OCI-LY1 (cell line): Measurements from ENCODE around the gene GFER.

ENCODE experiments used
- H2AFZ ChIP-seq: fragments of 200-600 bp; sonication (generic), shearing (Covaris generic); 2 replicates; pipeline ENCODE4 v1.6.0; 2014; ENCODE audit warnings: antibody characterized with exemption, mild to moderate bottlenecking, low read length
- H3F3A ChIP-seq: fragments of 200-600 bp; sonication (generic), shearing (Covaris generic); 2 replicates; pipeline ENCODE4 v1.6.0; 2014; ENCODE audit warnings: mild to moderate bottlenecking, antibody characterized with exemption, low read length, moderate library complexity; ENCODE audit not compliant: insufficient read depth
- H3K27ac ChIP-seq: fragments of 200-600 bp; sonication (generic); 2 replicates; pipeline ENCODE4 v1.5.1; 2014; ENCODE audit warnings: low read length, mixed run types, mild to moderate bottlenecking, low read depth; ENCODE audit not compliant: poor library complexity, severe bottlenecking
- H3K27me3 ChIP-seq: fragments of 200-600 bp; sonication (generic); 2 replicates; pipeline ENCODE4 v1.6.0; 2014; ENCODE audit warnings: antibody characterized with exemption, mild to moderate bottlenecking, low read length, moderate library complexity; ENCODE audit not compliant: insufficient read depth
- H3K36me3 ChIP-seq: fragments of 200-600 bp; sonication (generic); 2 replicates; pipeline ENCODE4 v1.6.1; 2014; ENCODE audit warnings: mild to moderate bottlenecking, antibody characterized with exemption, low read length, moderate library complexity, mixed read lengths; ENCODE audit not compliant: insufficient read depth
- H3K4me1 ChIP-seq: fragments of 200-600 bp; sonication (generic); 2 replicates; pipeline ENCODE4 v1.5.1; 2014; ENCODE audit warnings: mild to moderate bottlenecking, low read length, moderate library complexity; ENCODE audit not compliant: insufficient read depth, severe bottlenecking
- H3K4me2 ChIP-seq: fragments of 200-600 bp; sonication (generic), shearing (Covaris generic); 2 replicates; pipeline ENCODE4 v1.6.1; 2014; ENCODE audit warnings: low read length
- H3K4me3 ChIP-seq: fragments of 200-600 bp; sonication (generic); 2 replicates; pipeline ENCODE4 v1.5.1; 2014; ENCODE audit warnings: low read length, low read depth, mild to moderate bottlenecking, mixed read lengths; ENCODE audit not compliant: poor library complexity, severe bottlenecking
- H3K79me2 ChIP-seq: fragments of 200-600 bp; shearing (Covaris generic); 2 replicates; pipeline ENCODE4 v1.6.1; 2016; ENCODE audit warnings: mixed run types, low read length, mixed read lengths; ENCODE audit not compliant: insufficient read depth
- H3K9ac ChIP-seq: fragments of 200-600 bp; sonication (generic), shearing (Covaris generic); 2 replicates; pipeline ENCODE4 v1.6.1; 2014; ENCODE audit warnings: mild to moderate bottlenecking, low read length, mixed read lengths
- H3K9me2 ChIP-seq: fragments of 200-600 bp; sonication (generic), shearing (Covaris generic); 2 replicates; pipeline ENCODE4 v1.6.1; 2014; ENCODE audit warnings: low read depth, mild to moderate bottlenecking, low read length, mixed read lengths
- H3K9me3 ChIP-seq: fragments of 200-600 bp; shearing (Covaris generic); 2 replicates; pipeline ENCODE4 v1.6.1; 2014; ENCODE audit warnings: low read length, mixed read lengths
- H4K20me1 ChIP-seq: fragments of 200-600 bp; sonication (generic), shearing (Covaris generic); 2 replicates; pipeline ENCODE4 v1.6.0; 2016; ENCODE audit warnings: mild to moderate bottlenecking, low read length; ENCODE audit not compliant: insufficient read depth
- EZH2 ChIP-seq: fragments of 200-600 bp; sonication (generic), shearing (Covaris generic); IDR thresholded peaks from 2 replicates; pipeline ENCODE4 v1.8.0; 2017; ENCODE audit warnings: borderline replicate concordance, mixed run types, mild to moderate bottlenecking, antibody characterized with exemption, low read length, moderate library complexity, mixed read lengths
- TF ChIP-seq, protein P1 (sequence below): fragments of 200-600 bp; sonication (generic), shearing (Covaris generic); IDR thresholded peaks from 2 replicates; pipeline ENCODE4 v1.5.1; 2017; ENCODE audit warnings: mild to moderate bottlenecking, antibody characterized with exemption, low read length, moderate library complexity, mixed read lengths

The GFER gene

GRCh38 chr16:1997494-1998359, 13.7 kb downstream of the GFER start:
- Histone ChIP-seq H3K4me2 (no peak overlapping the region), H3K9ac (no peak overlapping the region), H3K27me3 (no peaks in the 10 kb centered on the region), H3K9me2 (no peaks in the 10 kb centered on the region), H3K4me3 (no peak overlapping the region), H3K9me3 (no peaks in the 10 kb centered on the region), H3K27ac (no peak overlapping the region), H4K20me1 (no peaks in the 10 kb centered on the region), H3K79me2 (no peaks in the 10 kb centered on the region), H3K36me3 (peaks cover 66% of the 10 kb centered on the region), H2AFZ (no peak overlapping the region), H3F3A (no peaks in the 10 kb centered on the region), H3K4me1 (peaks cover 11% of the 10 kb centered on the region)
- no peak for TF ChIP-seq EZH2
- TF ChIP-seq, protein P1, sequence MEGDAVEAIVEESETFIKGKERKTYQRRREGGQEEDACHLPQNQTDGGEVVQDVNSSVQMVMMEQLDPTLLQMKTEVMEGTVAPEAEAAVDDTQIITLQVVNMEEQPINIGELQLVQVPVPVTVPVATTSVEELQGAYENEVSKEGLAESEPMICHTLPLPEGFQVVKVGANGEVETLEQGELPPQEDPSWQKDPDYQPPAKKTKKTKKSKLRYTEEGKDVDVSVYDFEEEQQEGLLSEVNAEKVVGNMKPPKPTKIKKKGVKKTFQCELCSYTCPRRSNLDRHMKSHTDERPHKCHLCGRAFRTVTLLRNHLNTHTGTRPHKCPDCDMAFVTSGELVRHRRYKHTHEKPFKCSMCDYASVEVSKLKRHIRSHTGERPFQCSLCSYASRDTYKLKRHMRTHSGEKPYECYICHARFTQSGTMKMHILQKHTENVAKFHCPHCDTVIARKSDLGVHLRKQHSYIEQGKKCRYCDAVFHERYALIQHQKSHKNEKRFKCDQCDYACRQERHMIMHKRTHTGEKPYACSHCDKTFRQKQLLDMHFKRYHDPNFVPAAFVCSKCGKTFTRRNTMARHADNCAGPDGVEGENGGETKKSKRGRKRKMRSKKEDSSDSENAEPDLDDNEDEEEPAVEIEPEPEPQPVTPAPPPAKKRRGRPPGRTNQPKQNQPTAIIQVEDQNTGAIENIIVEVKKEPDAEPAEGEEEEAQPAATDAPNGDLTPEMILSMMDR: no peak

DNA sequence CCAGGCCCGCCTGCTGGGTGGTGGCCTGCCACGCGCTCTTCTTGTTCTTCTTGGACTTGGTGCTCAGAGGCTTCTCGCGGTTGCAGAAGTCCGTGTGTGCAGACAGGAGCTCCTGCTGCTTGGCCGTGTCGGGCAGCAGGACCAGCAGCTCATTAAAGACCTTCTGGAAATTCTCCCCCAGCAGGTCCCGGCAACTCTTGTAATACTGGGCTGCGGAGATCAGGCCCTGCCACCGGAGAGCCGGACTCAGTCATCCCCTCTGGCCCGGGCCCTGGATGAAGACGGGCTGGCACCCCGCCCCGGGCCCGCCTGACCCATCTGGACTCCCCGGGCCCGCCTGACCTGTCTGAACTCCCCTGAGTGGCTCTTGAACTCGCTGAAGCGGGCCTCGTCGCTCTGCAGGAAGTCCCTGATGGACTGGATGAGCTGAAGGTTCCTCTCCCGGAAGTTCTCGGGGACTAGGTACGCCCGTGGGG, 14.4 kb downstream of the GFER start:
- H3K4me2 ChIP-seq: no peak overlapping the region
- no peaks in the 10 kb centered on the region for H4K20me1 ChIP-seq
- no peak overlapping the region for H3K4me3 ChIP-seq
- no peaks in the 10 kb centered on the region for H3K9me2 ChIP-seq
- H3K36me3 ChIP-seq: peaks cover 72% of the 10 kb centered on the region
- H3K79me2 ChIP-seq: no peaks in the 10 kb centered on the region
- H3K9me3 ChIP-seq: no peaks in the 10 kb centered on the region
- TF ChIP-seq, protein P1: no peak
- TF ChIP-seq EZH2: no peak
- no peak overlapping the region for H3K27ac ChIP-seq
- H3K9ac ChIP-seq: no peak overlapping the region
- peaks cover 8% of the 10 kb centered on the region for H3K4me1 ChIP-seq
- H3K27me3 ChIP-seq: no peaks in the 10 kb centered on the region
- H2AFZ ChIP-seq: no peak overlapping the region
- no peaks in the 10 kb centered on the region for H3F3A ChIP-seq

DNA sequence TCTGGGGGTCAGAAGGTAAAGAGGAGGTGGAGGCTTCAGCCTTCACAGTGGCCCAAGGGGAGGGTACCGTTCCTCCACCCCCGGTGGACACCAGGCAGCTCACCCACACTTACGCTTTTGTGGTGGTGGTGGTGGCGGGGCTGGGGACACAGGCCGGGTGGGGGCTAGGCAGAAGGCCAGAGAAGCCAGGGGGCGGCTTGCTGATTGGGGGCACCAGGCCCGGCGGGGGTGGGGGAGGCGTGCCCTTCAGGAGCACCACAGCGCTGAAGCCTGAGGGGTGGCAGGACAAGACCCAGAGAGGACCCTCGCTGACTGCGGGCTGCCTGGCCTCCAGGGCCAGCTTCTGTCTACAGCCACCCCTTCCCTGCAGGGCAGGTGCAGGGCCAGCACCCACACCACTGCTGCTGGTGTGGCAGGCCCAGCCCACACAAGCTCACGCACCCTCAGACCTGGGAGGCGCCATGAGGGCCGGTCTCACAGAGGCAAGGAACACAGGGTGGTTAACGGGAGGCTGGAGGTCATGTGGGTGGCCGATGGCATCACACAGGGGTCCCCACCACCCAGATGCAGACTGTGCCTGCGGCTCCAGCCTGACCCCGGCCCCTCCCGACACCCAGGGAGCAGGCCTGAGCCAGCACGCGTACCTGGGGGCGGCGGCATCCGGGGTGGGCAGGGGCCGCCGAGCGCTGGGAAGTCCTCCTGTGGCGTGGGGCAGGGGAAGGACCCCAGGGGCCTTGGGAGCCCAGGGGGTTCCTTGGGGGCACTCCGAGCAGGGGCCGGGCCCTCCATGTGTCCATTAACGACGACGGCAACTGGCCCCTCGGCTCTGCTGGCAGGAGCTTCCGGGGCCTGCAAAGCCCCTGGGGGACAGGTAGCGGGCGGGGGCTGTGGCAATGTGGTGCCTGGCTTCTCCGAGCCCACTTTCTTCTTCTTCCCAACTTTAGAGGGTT, 15.1 kb downstream of the GFER start:
- Histone ChIP-seq H3K27me3 (no peaks in the 10 kb centered on the region), H3K4me3 (no peak overlapping the region), H3K36me3 (peaks cover 75% of the 10 kb centered on the region), H3F3A (no peaks in the 10 kb centered on the region), H3K4me1 (peaks cover 3% of the 10 kb centered on the region), H3K9ac (no peak overlapping the region), H2AFZ (no peak overlapping the region), H3K4me2 (no peak overlapping the region), H3K79me2 (no peaks in the 10 kb centered on the region), H3K9me3 (no peaks in the 10 kb centered on the region), H3K9me2 (no peaks in the 10 kb centered on the region), H4K20me1 (no peaks in the 10 kb centered on the region), H3K27ac (no peak overlapping the region)
- no peak for TF ChIP-seq EZH2
- TF ChIP-seq, protein P1: no peak
